HepG2 (cell line): ENCODE measurements around the gene RAD23A. TPM values are rescaled to one million over a fixed set of nuclear protein-coding genes. Genes with fewer than 3 reads are reported as not detected.
A peak's percentile ranks its signal among the peaks of the same experiment; 100 is the strongest.

ENCODE experiments used
- DNMT1 ChIP-seq: sonication (generic); formaldehyde crosslinking; IDR thresholded peaks from 2 replicates; pipeline ENCODE4 v1.5.1; 2020; ENCODE audit warnings: mild to moderate bottlenecking, missing genetic modification reagents
- HINFP ChIP-seq: sonication (generic); formaldehyde crosslinking; IDR thresholded peaks from 2 replicates; pipeline ENCODE4 v1.4.0; 2020; ENCODE audit warnings: low read depth, mild to moderate bottlenecking, missing genetic modification reagents
- KAT8 ChIP-seq: IDR thresholded peaks from 2 replicates; pipeline ENCODE4 v1.6.1; 2016; ENCODE audit warnings: missing genetic modification reagents, missing compliant biosample characterization
- KLF9 ChIP-seq: IDR thresholded peaks from 2 replicates; pipeline ENCODE4 v1.6.1; 2016; ENCODE audit warnings: low read depth
- POGZ ChIP-seq: sonication (generic); formaldehyde crosslinking; IDR thresholded peaks from 2 replicates; pipeline ENCODE4 v1.4.0; 2020; ENCODE audit warnings: mild to moderate bottlenecking, missing genetic modification reagents
- ZFP1 ChIP-seq: IDR thresholded peaks from 2 replicates; pipeline ENCODE4 v1.6.1; 2016
- ZNF142 ChIP-seq: sonication (generic); formaldehyde crosslinking; IDR thresholded peaks from 2 replicates; pipeline ENCODE4 v1.4.0; 2020; ENCODE audit warnings: missing genetic modification reagents
- ZNF362 ChIP-seq: sonication (generic); formaldehyde crosslinking; IDR thresholded peaks from 2 replicates; pipeline ENCODE4 v1.4.0; 2020; ENCODE audit warnings: missing genetic modification reagents, mild to moderate bottlenecking, borderline replicate concordance
- ZNF577 ChIP-seq: sonication (generic); formaldehyde crosslinking; IDR thresholded peaks from 2 replicates; pipeline ENCODE4 v1.4.0; 2020; ENCODE audit warnings: mild to moderate bottlenecking, low read depth, missing genetic modification reagents, borderline replicate concordance
- ZNF770 ChIP-seq: sonication (generic); formaldehyde crosslinking; IDR thresholded peaks from 2 replicates; pipeline ENCODE4 v1.5.0; 2020; ENCODE audit warnings: mild to moderate bottlenecking, missing genetic modification reagents
- ZNF800 ChIP-seq: sonication (generic); formaldehyde crosslinking; IDR thresholded peaks from 2 replicates; pipeline ENCODE4 v1.4.0; 2020; ENCODE audit warnings: missing genetic modification reagents
- polyA plus RNA-seq, 8 experiments: library from polyadenylated mRNA; depleted of rRNA in 3 of 8; stranded (reverse) in 7 of 8; unstranded in 1 of 8; fragments of >200 nt; fragmentation: Illumina TruSeq in 4 of 8; extraction: Trizol in 4 of 8; gene quantifications; 2 replicates each; pipeline versions ENCODE4 v1.2.1 to v1.2.3, GENCODE V29; 2011 to 2016; ENCODE audit warnings: low read depth in 4 of 8, missing spikeins in 1 of 8, mixed read lengths in 1 of 8; ENCODE audit not compliant: insufficient read depth in 1 of 8
- total RNA-seq, 5 experiments: library from RNA; depleted of rRNA; stranded (reverse); fragments of >200 nt; fragmentation: Illumina TruSeq; extraction: Trizol; gene quantifications; 2 replicates each; pipeline ENCODE4 v1.2.3, GENCODE V29; 2016; ENCODE audit warnings: low read depth in 1 of 5

The RAD23A gene
- total and polyA plus RNA-seq, 2 of the 13 experiments (the other 11 are each of a cell fraction or from before 2014, with no cell fraction given), result 42.5 to 54.2 TPM

- TF ChIP-seq ZNF142 (CRISPR knock-in tag), result peak; percentile 75; the same call in 1 of the 2 replicates
- TF ChIP-seq ZNF770 (CRISPR knock-in tag), result no peak
- TF ChIP-seq DNMT1 (CRISPR knock-in tag), result no peak
- peak; percentile 80; the same call in 1 of the 2 replicates for TF ChIP-seq HINFP (CRISPR knock-in tag)
- TF ChIP-seq ZNF577 (CRISPR knock-in tag), result no peak
- peak; percentile 83; the same call in 1 of the 2 replicates for TF ChIP-seq ZNF800 (CRISPR knock-in tag)
- 0 out of 2 replicates have a peak, but pooled peaks have one; percentile 44 for TF ChIP-seq ZNF362 (CRISPR knock-in tag)
- TF ChIP-seq POGZ (CRISPR knock-in tag), result peak; percentile 80
- peak; percentile 22; the same call in 1 of the 2 replicates for TF ChIP-seq KLF9 (CRISPR knock-in tag)
- TF ChIP-seq ZFP1, result no peak
- TF ChIP-seq KAT8 (CRISPR knock-in tag), result peak; percentile 95
Measured at GRCh38 chr19:12945479-12946091, at the start of gene RAD23A (continued).
